ENCODE data around the gene MRAS. TPM values are rescaled to one million over a fixed set of nuclear protein-coding genes. Genes with fewer than 3 reads are reported as not detected.
A peak's percentile ranks its signal among the peaks of the same experiment; 100 is the strongest.

MRAS gene
- polyA plus RNA-seq, 3 donors, result 6.2 to 13.2 (median 8.3) TPM

DNA sequence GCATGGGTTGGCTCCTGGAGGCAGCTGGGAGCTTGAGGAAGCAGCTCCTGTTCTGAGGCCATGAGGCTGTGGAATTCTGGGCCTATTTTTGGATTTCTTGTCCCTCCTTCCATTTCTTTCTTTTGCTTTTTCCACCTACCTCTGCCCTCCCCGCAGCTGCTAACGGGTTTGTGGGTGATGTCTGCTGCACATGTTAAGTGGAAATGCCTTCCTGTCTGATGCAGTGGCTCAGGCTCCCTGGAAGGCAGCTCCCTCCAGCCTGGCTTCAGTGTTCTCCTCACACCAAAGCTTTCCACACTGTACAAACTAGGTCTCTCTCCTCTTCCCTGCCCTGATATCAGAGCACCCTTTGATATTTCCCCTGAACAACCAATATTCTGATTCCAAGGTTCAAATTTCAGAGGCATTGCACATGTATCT is 52.3 kb downstream of the MRAS start:
- no peak for DNase-seq
- no peak overlapping the region for H3K4me3 ChIP-seq (replicated peaks in 1 of 3; ENCODE audit: low read depth in 2 of 3, low read length in 3 of 3)
- peaks cover 0 to 1% (median 0%) of the 10 kb centered on the region in 3 donors for H3K27me3 Mint-ChIP-seq (ENCODE audit: low read depth in 3 of 3)
- H3K4me1 Mint-ChIP-seq, result peaks cover 3% of the 10 kb centered on the region
- no peaks in the 10 kb centered on the region for H4K20me1 ChIP-seq (ENCODE audit: insufficient read depth, low read length)
- peaks cover 6 to 8% of the 10 kb centered on the region in 2 donors for H3K36me3 Mint-ChIP-seq
- TF ChIP-seq, protein P1, sequence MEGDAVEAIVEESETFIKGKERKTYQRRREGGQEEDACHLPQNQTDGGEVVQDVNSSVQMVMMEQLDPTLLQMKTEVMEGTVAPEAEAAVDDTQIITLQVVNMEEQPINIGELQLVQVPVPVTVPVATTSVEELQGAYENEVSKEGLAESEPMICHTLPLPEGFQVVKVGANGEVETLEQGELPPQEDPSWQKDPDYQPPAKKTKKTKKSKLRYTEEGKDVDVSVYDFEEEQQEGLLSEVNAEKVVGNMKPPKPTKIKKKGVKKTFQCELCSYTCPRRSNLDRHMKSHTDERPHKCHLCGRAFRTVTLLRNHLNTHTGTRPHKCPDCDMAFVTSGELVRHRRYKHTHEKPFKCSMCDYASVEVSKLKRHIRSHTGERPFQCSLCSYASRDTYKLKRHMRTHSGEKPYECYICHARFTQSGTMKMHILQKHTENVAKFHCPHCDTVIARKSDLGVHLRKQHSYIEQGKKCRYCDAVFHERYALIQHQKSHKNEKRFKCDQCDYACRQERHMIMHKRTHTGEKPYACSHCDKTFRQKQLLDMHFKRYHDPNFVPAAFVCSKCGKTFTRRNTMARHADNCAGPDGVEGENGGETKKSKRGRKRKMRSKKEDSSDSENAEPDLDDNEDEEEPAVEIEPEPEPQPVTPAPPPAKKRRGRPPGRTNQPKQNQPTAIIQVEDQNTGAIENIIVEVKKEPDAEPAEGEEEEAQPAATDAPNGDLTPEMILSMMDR (IDR thresholded peaks at IDR 0.05), result no peak
- no peak overlapping the region for H3K4me3 Mint-ChIP-seq
- H3K27me3 ChIP-seq (ENCODE audit: control insufficient read depth in 2 of 2, insufficient read depth in 2 of 2, low read length in 2 of 2), result no peaks in the 10 kb centered on the region
- intact Hi-C loops (cut with micrococcal nuclease), result no loop called here
- H3K9ac ChIP-seq (ENCODE audit: insufficient read depth, low read length, poor library complexity, severe bottlenecking), result no peak overlapping the region
- H3K79me2 ChIP-seq (ENCODE audit: insufficient read depth, low read length), result no peaks in the 10 kb centered on the region
- H3K9me3 Mint-ChIP-seq, result peaks cover 0 to 2% (median 0%) of the 10 kb centered on the region in 7 donors
- H2AFZ ChIP-seq (ENCODE audit: insufficient read depth, low read depth, low read length, poor library complexity, severe bottlenecking), result no peak overlapping the region
- peak overlapping the region in 1 of 7 donors; percentile 17 for H3K27ac Mint-ChIP-seq
- no peaks in the 10 kb centered on the region for H3K36me3 ChIP-seq (replicated peaks in 1 of 2; ENCODE audit: control insufficient read depth in 1 of 2, insufficient read depth in 2 of 2, low read length in 2 of 2)
- no peaks in the 10 kb centered on the region for H3K4me1 ChIP-seq (ENCODE audit: control insufficient read depth in 1 of 2, insufficient read depth in 2 of 2, low read length in 2 of 2)
- no peak overlapping the region for H3K27ac ChIP-seq (ENCODE audit: low read depth in 1 of 2, low read length in 2 of 2)
- H3K9me3 ChIP-seq (replicated peaks in 1 of 2; ENCODE audit: control insufficient read depth in 1 of 2, insufficient read depth in 1 of 2, low read length in 2 of 2), result no peaks in the 10 kb centered on the region
- WGBS (ENCODE audit: insufficient coverage), result 83% methylated on average over 1 of the region's 2 CpGs
- H3K4me2 ChIP-seq (replicated peaks; ENCODE audit: extremely low read depth, low read length, poor library complexity, severe bottlenecking), result no peak overlapping the region

DNA sequence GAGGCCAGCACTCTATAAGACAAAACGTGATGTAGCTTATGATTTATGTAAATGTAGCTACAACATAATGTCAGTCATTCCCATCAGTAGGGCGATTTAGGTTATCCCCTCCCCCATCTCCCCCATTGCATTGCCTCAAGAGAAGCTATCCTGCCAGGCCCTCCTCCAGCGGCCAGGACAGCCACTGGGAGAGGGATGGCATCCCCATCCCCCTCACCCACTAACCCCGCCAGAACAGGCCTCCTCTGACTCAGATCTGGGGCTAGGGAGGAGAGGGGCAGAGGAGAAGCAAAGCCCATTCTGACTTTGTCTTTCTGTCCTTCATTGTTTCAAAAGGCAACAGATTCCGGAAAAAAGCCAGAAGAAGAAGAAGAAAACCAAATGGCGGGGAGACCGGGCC is 53.5 kb downstream of the MRAS start:
- no peak overlapping the region for H3K27ac ChIP-seq (ENCODE audit: low read depth in 1 of 2, low read length in 2 of 2)
- Mint-ChIP-seq H3K4me3 (no peak overlapping the region), H3K27ac (no peak overlapping the region), H3K27me3 (ENCODE audit: low read depth in 3 of 3) (peaks cover 4 to 8% (median 5%) of the 10 kb centered on the region in 3 donors), H3K4me1 (peaks cover under 1% of the 10 kb centered on the region), H3K9me3 (peaks cover 0 to 3% (median 0%) of the 10 kb centered on the region in 7 donors), H3K36me3 (peaks cover 6 to 8% of the 10 kb centered on the region in 2 donors)
- H3K27me3 ChIP-seq (ENCODE audit: control insufficient read depth in 2 of 2, insufficient read depth in 2 of 2, low read length in 2 of 2), result no peaks in the 10 kb centered on the region
- no peaks in the 10 kb centered on the region for H3K9me3 ChIP-seq (replicated peaks in 1 of 2; ENCODE audit: control insufficient read depth in 1 of 2, insufficient read depth in 1 of 2, low read length in 2 of 2)
- no peak overlapping the region for H2AFZ ChIP-seq (ENCODE audit: insufficient read depth, low read depth, low read length, poor library complexity, severe bottlenecking)
- no peaks in the 10 kb centered on the region for H3K4me1 ChIP-seq (ENCODE audit: control insufficient read depth in 1 of 2, insufficient read depth in 2 of 2, low read length in 2 of 2)
- 89% methylated on average over 1 of the region's 7 CpGs for WGBS (ENCODE audit: insufficient coverage)
- no peak overlapping the region for H3K9ac ChIP-seq (ENCODE audit: insufficient read depth, low read length, poor library complexity, severe bottlenecking)
- no peak overlapping the region for H3K4me3 ChIP-seq (replicated peaks in 1 of 3; ENCODE audit: low read depth in 2 of 3, low read length in 3 of 3)
- no peak overlapping the region for H3K4me2 ChIP-seq (replicated peaks; ENCODE audit: extremely low read depth, low read length, poor library complexity, severe bottlenecking)
- no peaks in the 10 kb centered on the region for H3K79me2 ChIP-seq (ENCODE audit: insufficient read depth, low read length)
- H3K36me3 ChIP-seq (replicated peaks in 1 of 2; ENCODE audit: control insufficient read depth in 1 of 2, insufficient read depth in 2 of 2, low read length in 2 of 2), result no peaks in the 10 kb centered on the region
- TF ChIP-seq, protein P1 (IDR thresholded peaks at IDR 0.05), result no peak
- no peak for DNase-seq
- no peaks in the 10 kb centered on the region for H4K20me1 ChIP-seq (ENCODE audit: insufficient read depth, low read length)
- intact Hi-C loops (cut with micrococcal nuclease), result no loop called here

All from CD14-positive monocyte (primary cell).